H1 (cell line): ENCODE data around the gene MACROD1. TPM values are rescaled to one million over a fixed set of nuclear protein-coding genes. Genes with fewer than 3 reads are reported as not detected.

ENCODE experiments used
- CTCF ChIA-PET: fragments of 300-600 bp; sonication (Branson Sonifier 250); formaldehyde crosslinking; loops from one replicate; lab custom pipeline; 2021; ENCODE audit not compliant: partially characterized antibody; lab: Charles Lee
- POLR2A ChIA-PET: fragments of 300-600 bp; sonication (Branson Sonifier 250); formaldehyde crosslinking; loops from one replicate; lab custom pipeline; 2021; ENCODE audit warnings: inconsistent platforms; ENCODE audit not compliant: partially characterized antibody; lab: Charles Lee
- DNase-seq, 2 experiments: peaks; one replicate each; pipeline versions ENCODE4 v3.0.0 to v3.0.0-alpha.2; 2010 to 2022; ENCODE audit warnings: low spot score in 2 of 2, low read depth in 1 of 2, mixed read lengths in 1 of 2
- FAIRE-seq: peaks from 2 replicates; lab custom pipeline; 2011; peaks lifted over from hg19 to GRCh38; lab: Jason Lieb, UNC
- H2AFZ ChIP-seq: 2 replicates; pipeline ENCODE4 v1.8.1; 2012; ENCODE audit warnings: low read length, inconsistent platforms
- H2AK5ac ChIP-seq: 2 replicates; pipeline ENCODE4 v1.6.1; 2013; ENCODE audit warnings: low read depth, low read length
- H2BK120ac ChIP-seq: replicated peaks from 2 replicates; pipeline ENCODE3; 2013; ENCODE audit warnings: low read depth, low read length, inconsistent platforms
- H2BK12ac ChIP-seq: 2 replicates; pipeline ENCODE4 v1.6.1; 2013; ENCODE audit warnings: low read depth, low read length
- H2BK15ac ChIP-seq: 2 replicates; pipeline ENCODE4 v1.6.1; 2013; ENCODE audit warnings: low read length
- H2BK20ac ChIP-seq: 2 replicates; pipeline ENCODE4 v1.6.1; 2013; ENCODE audit warnings: low read length
- H2BK5ac ChIP-seq: 2 replicates; pipeline ENCODE4 v1.6.1; 2013; ENCODE audit warnings: low read depth, low read length
- H3K14ac ChIP-seq: 2 replicates; pipeline ENCODE4 v1.6.1; 2013; ENCODE audit warnings: inconsistent platforms; ENCODE audit not compliant: insufficient read length
- H3K18ac ChIP-seq: 2 replicates; pipeline ENCODE4 v1.6.1; 2013; ENCODE audit warnings: low read length; ENCODE audit errors: extremely low read depth
- H3K23ac ChIP-seq: 2 replicates; pipeline ENCODE4 v1.6.1; 2013; ENCODE audit warnings: inconsistent platforms; ENCODE audit not compliant: insufficient read length
- H3K23me2 ChIP-seq: 2 replicates; pipeline ENCODE4 v1.6.1; 2013; ENCODE audit warnings: low read depth, low read length
- H3K27ac ChIP-seq: 2 replicates; pipeline ENCODE4 v1.6.1; 2011; ENCODE audit warnings: low read depth, low read length, inconsistent platforms
- H3K27me3 ChIP-seq, 4 experiments: replicated peaks in 1 of 4; 1 replicate in 1 of 4; 2 replicates in 3 of 4; pipeline versions ENCODE4 v1.6.1 to v1.8.1; 2011 to 2013; ENCODE audit warnings: low read length in 3 of 4, mild to moderate bottlenecking in 3 of 4, inconsistent platforms in 2 of 4, mixed read lengths in 2 of 4, moderate library complexity in 1 of 4; ENCODE audit not compliant: control insufficient read depth in 3 of 4, insufficient read depth in 3 of 4; ENCODE audit errors: extremely low read depth in 1 of 4
- H3K36me3 ChIP-seq, 4 experiments: 2 replicates each; pipeline versions ENCODE4 v1.6.1 to v1.8.1; 2011 to 2013; ENCODE audit warnings: mild to moderate bottlenecking in 4 of 4, low read length in 3 of 4, moderate library complexity in 2 of 4, control low read depth in 1 of 4, inconsistent platforms in 1 of 4; ENCODE audit not compliant: insufficient read depth in 4 of 4, control insufficient read depth in 2 of 4
- H3K4ac ChIP-seq: replicated peaks from 2 replicates; pipeline ENCODE3; 2013; ENCODE audit warnings: low read length, low read depth, mixed read lengths, inconsistent platforms; ENCODE audit not compliant: insufficient read length
- H3K4me1 ChIP-seq, 4 experiments: replicated peaks in 1 of 4; 1 replicate in 1 of 4; 2 replicates in 3 of 4; pipeline versions ENCODE4 v1.6.1 to v1.8.1; 2011 to 2013; ENCODE audit warnings: low read length in 3 of 4, inconsistent platforms in 2 of 4, mixed read lengths in 1 of 4; ENCODE audit not compliant: insufficient read depth in 4 of 4, control insufficient read depth in 3 of 4
- H3K4me2 ChIP-seq, 2 experiments: 2 replicates each; pipeline versions ENCODE4 v1.6.1 to v1.8.1; 2011 to 2013; ENCODE audit warnings: low read depth in 2 of 2, low read length in 2 of 2, control low read depth in 1 of 2, inconsistent platforms in 1 of 2, mild to moderate bottlenecking in 1 of 2; ENCODE audit not compliant: insufficient read depth in 1 of 2
- H3K4me3 ChIP-seq, 4 experiments: fragments of 200-600, 300-600 bp in 1 of 4; sonication (generic), shearing (Covaris generic), sonication (Bioruptor Twin) in 1 of 4; 2 replicates each; pipeline versions ENCODE4 v1.5.1 to v1.8.1; 2011 to 2016; ENCODE audit warnings: low read length in 4 of 4, low read depth in 3 of 4, control low read depth in 2 of 4, inconsistent platforms in 2 of 4, mild to moderate bottlenecking in 2 of 4, mixed read lengths in 1 of 4, moderate library complexity in 1 of 4; ENCODE audit not compliant: insufficient read depth in 2 of 4; ENCODE audit errors: extremely low read depth in 1 of 4
- H3K56ac ChIP-seq: replicated peaks from 2 replicates; pipeline ENCODE3; 2013; ENCODE audit warnings: low read depth, mild to moderate bottlenecking, mixed read lengths, low read length, inconsistent platforms; ENCODE audit not compliant: insufficient read length
- H3K79me1 ChIP-seq: 2 replicates; pipeline ENCODE4 v1.6.1; 2013; ENCODE audit warnings: low read depth, low read length, control low read depth
- H3K79me2 ChIP-seq, 2 experiments: 2 replicates each; pipeline versions ENCODE4 v1.6.1 to v1.8.1; 2012 to 2013; ENCODE audit warnings: low read length in 2 of 2, mild to moderate bottlenecking in 2 of 2, inconsistent platforms in 1 of 2; ENCODE audit not compliant: insufficient read depth in 2 of 2, control insufficient read depth in 1 of 2
- H3K9ac ChIP-seq, 4 experiments: replicated peaks in 1 of 4; 1 replicate in 1 of 4; 2 replicates in 3 of 4; pipeline versions ENCODE4 v1.6.1 to v1.8.1; 2011 to 2013; ENCODE audit warnings: low read depth in 3 of 4, low read length in 3 of 4, control low read depth in 2 of 4, mild to moderate bottlenecking in 2 of 4, moderate library complexity in 2 of 4, inconsistent platforms in 1 of 4; ENCODE audit errors: extremely low read depth in 1 of 4
- H3K9me3 ChIP-seq, 2 experiments: 2 replicates each; pipeline versions ENCODE4 v1.6.1 to v1.8.1; 2012 to 2013; ENCODE audit warnings: mild to moderate bottlenecking in 2 of 2, moderate library complexity in 2 of 2, control low read depth in 1 of 2, inconsistent platforms in 1 of 2, low read depth in 1 of 2, low read length in 1 of 2, mixed read lengths in 1 of 2; ENCODE audit not compliant: insufficient read depth in 2 of 2
- H4K20me1 ChIP-seq, 2 experiments: replicated peaks in 1 of 2; 2 replicates each; pipeline versions ENCODE3 to v1.8.1; 2011 to 2013; ENCODE audit warnings: inconsistent platforms in 2 of 2, low read length in 2 of 2, mild to moderate bottlenecking in 1 of 2; ENCODE audit not compliant: insufficient read depth in 2 of 2, control insufficient read depth in 1 of 2
- H4K5ac ChIP-seq: 2 replicates; pipeline ENCODE4 v1.6.1; 2013; ENCODE audit warnings: low read length, low read depth, mixed read lengths, inconsistent platforms; ENCODE audit not compliant: insufficient read length
- H4K8ac ChIP-seq: 2 replicates; pipeline ENCODE4 v1.8.0; 2013; ENCODE audit warnings: mild to moderate bottlenecking, moderate library complexity, low read length, inconsistent platforms; ENCODE audit not compliant: insufficient read depth; ENCODE audit errors: extremely low read depth
- H4K91ac ChIP-seq: replicated peaks from 2 replicates; pipeline ENCODE3; 2013; ENCODE audit warnings: low read length, mixed read lengths, inconsistent platforms; ENCODE audit not compliant: insufficient read length
- BCL11A ChIP-seq, 2 experiments: IDR thresholded peaks; one replicate each; pipeline ENCODE4 v1.6.1; 2011; ENCODE audit warnings: low read depth in 2 of 2, low read length in 2 of 2, mild to moderate bottlenecking in 2 of 2
- MAFK ChIP-seq: IDR thresholded peaks from 2 replicates; pipeline ENCODE4 v1.6.1; 2012; ENCODE audit warnings: low read depth, mild to moderate bottlenecking, improper control_type of control experiment, low read length
- RFX5 ChIP-seq: IDR thresholded peaks from 2 replicates; pipeline ENCODE4 v1.6.1; 2011; ENCODE audit warnings: low read depth, low read length, improper control_type of control experiment, borderline replicate concordance
- ZNF274 ChIP-seq: IDR thresholded peaks from 2 replicates; pipeline ENCODE4 v1.7.0; 2012; ENCODE audit warnings: low read length, borderline replicate concordance; ENCODE audit errors: extremely low read depth
- WGBS, 2 experiments: shearing (Covaris generic) in 1 of 2; methylation state at CpG; one replicate each; pipeline versions ENCODE4 v1.1.6 to v1.1.7; 2013 to 2015; ENCODE audit warnings: low lambda C conversion rate in 2 of 2, mixed read lengths in 2 of 2, inconsistent platforms in 1 of 2, low coverage in 1 of 2, missing lambda C conversion rate in 1 of 2; ENCODE audit not compliant: insufficient replicate concordance in 2 of 2, insufficient coverage in 1 of 2, insufficient read length in 1 of 2; ENCODE audit errors: extremely low coverage in 1 of 2, missing lambda C conversion rate in 1 of 2; 5-methylcytosine and 5-hydroxymethylcytosine counted together
- polyA plus RNA-seq, 7 experiments: library from polyadenylated mRNA; depleted of rRNA in 3 of 7; stranded (reverse) in 5 of 7; unstranded in 2 of 7; fragments of >200 nt in 5 of 7; fragments of 200-250 nt in 2 of 7; gene quantifications; 1 replicate in 5 of 7; 2 replicates in 1 of 7; 4 replicates in 1 of 7; pipeline versions ENCODE4 v1.2.1 to v1.2.3, GENCODE V29; 2011 to 2013; ENCODE audit warnings: missing spikeins in 2 of 7, mixed read lengths in 2 of 7
- total RNA-seq: library from RNA; stranded (reverse); fragmentation: NEBNext Ultra II Directional; extraction: Animal tissue kit (Norgen Biotek cat#: 25700); gene quantifications from 2 replicates; pipeline ENCODE4 v1.2.1, GENCODE V29; 2021

MACROD1 gene
- total and polyA plus RNA-seq, 2 of the 8 experiments (the other 6 are each of a cell fraction or from before 2014, with no cell fraction given) = 19.5 to 34.1 TPM

GRCh38 chr11:64201543-64201942 lies 35.6 kb upstream of the MACROD1 start:
- FAIRE-seq (no peak), DNase-seq (no peak)
- H2BK5ac ChIP-seq = no peak overlapping the region
- H3K4me3 ChIP-seq = no peak overlapping the region
- no peak overlapping the region for H4K8ac ChIP-seq
- no peak overlapping the region for H3K56ac ChIP-seq
- H3K27ac ChIP-seq = no peak overlapping the region
- H3K14ac ChIP-seq = no peak overlapping the region
- no peak overlapping the region for H2BK20ac ChIP-seq
- H3K79me2 ChIP-seq = no peaks in the 10 kb centered on the region; a peak in 1 of 4 replicates
- no peak overlapping the region for H3K18ac ChIP-seq
- H3K79me1 ChIP-seq = no peaks in the 10 kb centered on the region
- no peak overlapping the region for H3K4me2 ChIP-seq
- H3K23me2 ChIP-seq = no peaks in the 10 kb centered on the region; the same call in 1 of the 2 replicates
- 90% methylated on average over 3 of the region's 3 CpGs; no CpG with 5 or more reads in 1 of the 2 experiments for WGBS, 2 experiments
- H2BK12ac ChIP-seq = no peak overlapping the region
- no peak overlapping the region for H4K5ac ChIP-seq
- H2AFZ ChIP-seq = no peak overlapping the region
- H3K36me3 ChIP-seq = peaks cover 50 to 85% (median 71%) of the 10 kb centered on the region in 4 experiments
- H3K4ac ChIP-seq = no peak overlapping the region
- ChIA-PET CTCF (interaction anchor here (0.9 to 1.3 kb wide), 2 partner anchors 11 to 103 kb away, joined by 3 read pairs; no protein-coding TSS in a partner anchor), POLR2A (interaction anchor here (1.0 to 18.4 kb wide), 5 partner anchors 9 to 68 kb away, joined by 3 to 253 read pairs (median 11); partner anchors contain the start of genes NUDT22, STIP1 and TRPT1)
- no peak overlapping the region for H2BK120ac ChIP-seq
- H4K91ac ChIP-seq = no peak overlapping the region
- H2AK5ac ChIP-seq = no peak overlapping the region
- no peak overlapping the region for H3K9ac ChIP-seq
- H3K27me3 ChIP-seq = no peaks in the 10 kb centered on the region; a peak in 1 of 7 replicates
- TF ChIP-seq MAFK = no peak
- TF ChIP-seq RFX5 = no peak
- no peak for TF ChIP-seq BCL11A (IDR thresholded peaks at IDR 0.05; ENCODE audit: low read depth in 2 of 2, low read length in 2 of 2)
- TF ChIP-seq ZNF274 = no peak
- no peaks in the 10 kb centered on the region for H3K9me3 ChIP-seq
- H3K23ac ChIP-seq = no peak overlapping the region
- no peak overlapping the region for H2BK15ac ChIP-seq
- H4K20me1 ChIP-seq = peaks cover 5 to 19% of the 10 kb centered on the region in 2 experiments
- H3K4me1 ChIP-seq = no peaks in the 10 kb centered on the region
